Measurements from ENCODE around the gene ANKUB1.
A peak's percentile ranks its signal among the peaks of the same experiment; 100 is the strongest.
"Not testable (repeated sequence)": the region's sequence is repeated elsewhere in the genome, so short reads cannot be mapped to it uniquely, and the experiment has no call there.

The ANKUB1 gene

GRCh38 chr3:149792452-149793270 lies at the start of gene ANKUB1:
TSS of gene ANKUB1 (minus strand) at chr3:149792554. CDS start at chr3:149792366, 188 bp downstream.
- Histone ChIP-seq H3K27ac (no peak within 1 kb of the TSS), H3K4me3 (ENCODE audit: low read depth in 1 of 2, low read length in 1 of 2) (no peak within 1 kb of the TSS), H3K9me3 (no peaks in the 10 kb centered on the region), H3K27me3 (no peaks in the 10 kb centered on the region), H3K4me1 (ENCODE audit: control insufficient read depth in 1 of 2, insufficient read depth in 1 of 2, low read depth in 1 of 2, low read length in 1 of 2) (no peaks in the 10 kb centered on the region), H3K36me3 (no peaks in the 10 kb centered on the region)
- TF ChIP-seq CTCF (IDR thresholded peaks at IDR 0.05), result no peak

- Histone ChIP-seq H3K4me3 (ENCODE audit: low read depth in 1 of 2, low read length in 1 of 2) (no peak overlapping the region), H3K27me3 (no peaks in the 10 kb centered on the region), H3K36me3 (no peaks in the 10 kb centered on the region), H3K27ac (peak overlapping the region; percentile 58), H3K4me1 (ENCODE audit: control insufficient read depth in 1 of 2, insufficient read depth in 1 of 2, low read depth in 1 of 2, low read length in 1 of 2) (peaks cover 0 to 6% of the 10 kb centered on the region in 2 experiments), H3K9me3 (no peaks in the 10 kb centered on the region)
- TF ChIP-seq CTCF (IDR thresholded peaks at IDR 0.05), result no peak
Observed at GRCh38 chr3:149839896-149840295, 47.5 kb upstream of the ANKUB1 start.

GRCh38 chr3:149839469-149839868 lies 47.1 kb upstream of the ANKUB1 start:
- H3K9me3 ChIP-seq; H3K27me3 ChIP-seq; H3K4me1 ChIP-seq (ENCODE audit: control insufficient read depth in 1 of 2, insufficient read depth in 1 of 2, low read depth in 1 of 2, low read length in 1 of 2); H3K36me3 ChIP-seq; H3K4me3 ChIP-seq (ENCODE audit: low read depth in 1 of 2, low read length in 1 of 2): not testable (repeated sequence)
- H3K27ac ChIP-seq, result peak overlapping the region; percentile 58

- H3K27me3 ChIP-seq; H3K9me3 ChIP-seq; H3K4me1 ChIP-seq (ENCODE audit: control insufficient read depth in 1 of 2, insufficient read depth in 1 of 2, low read depth in 1 of 2, low read length in 1 of 2); H3K36me3 ChIP-seq; H3K4me3 ChIP-seq (ENCODE audit: low read depth in 1 of 2, low read length in 1 of 2): not testable (repeated sequence)
- peak overlapping the region; percentile 23 for H3K27ac ChIP-seq
Observed at GRCh38 chr3:149838491-149838890, 46.1 kb upstream of the ANKUB1 start.

- no peaks in the 10 kb centered on the region for H3K4me1 ChIP-seq (ENCODE audit: control insufficient read depth in 1 of 2, insufficient read depth in 1 of 2, low read depth in 1 of 2, low read length in 1 of 2)
- no peak overlapping the region for H3K27ac ChIP-seq
- no peaks in the 10 kb centered on the region for H3K27me3 ChIP-seq
- no peak for TF ChIP-seq CTCF (IDR thresholded peaks at IDR 0.05)
- H3K4me3 ChIP-seq (ENCODE audit: low read depth in 1 of 2, low read length in 1 of 2), result no peak overlapping the region
- no peaks in the 10 kb centered on the region for H3K36me3 ChIP-seq
- H3K9me3 ChIP-seq, result no peaks in the 10 kb centered on the region
Observed at GRCh38 chr3:149833241-149833640, 40.9 kb upstream of the ANKUB1 start.

- Histone ChIP-seq H3K9me3 (no peaks in the 10 kb centered on the region), H3K4me3 (ENCODE audit: low read depth in 1 of 2, low read length in 1 of 2) (no peak overlapping the region), H3K4me1 (ENCODE audit: control insufficient read depth in 1 of 2, insufficient read depth in 1 of 2, low read depth in 1 of 2, low read length in 1 of 2) (no peaks in the 10 kb centered on the region), H3K27me3 (no peaks in the 10 kb centered on the region), H3K27ac (no peak overlapping the region), H3K36me3 (no peaks in the 10 kb centered on the region)
- TF ChIP-seq CTCF (IDR thresholded peaks at IDR 0.05), result no peak
Observed at GRCh38 chr3:149832086-149832485, 39.7 kb upstream of the ANKUB1 start.
